ENCODE results near the gene SLC5A10.
"Not testable (repeated sequence)": the region's sequence is repeated elsewhere in the genome, so short reads cannot be mapped to it uniquely, and the experiment has no call there.

DNA sequence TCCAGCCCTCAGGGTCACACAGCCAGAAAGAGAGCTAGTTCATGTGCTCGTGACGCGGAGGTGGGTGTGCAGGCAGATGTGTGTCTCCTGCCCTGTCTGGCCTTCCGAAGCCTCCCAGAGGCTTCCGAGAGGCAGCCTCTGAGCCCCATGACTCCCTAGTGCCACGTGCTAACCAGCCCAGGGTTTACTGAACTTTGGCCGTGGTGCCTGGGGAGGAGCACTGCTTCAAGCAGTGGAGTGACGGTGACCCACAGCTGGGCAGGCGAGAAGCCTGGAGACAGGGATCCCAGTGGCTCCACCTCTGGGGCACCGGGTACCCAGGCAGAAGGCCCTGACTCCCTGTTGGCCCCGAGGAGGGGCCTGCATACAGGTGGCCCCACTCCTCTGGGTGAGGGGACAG lies 76.7 kb downstream of the SLC5A10 start:
- TF ChIP-seq, protein P1, sequence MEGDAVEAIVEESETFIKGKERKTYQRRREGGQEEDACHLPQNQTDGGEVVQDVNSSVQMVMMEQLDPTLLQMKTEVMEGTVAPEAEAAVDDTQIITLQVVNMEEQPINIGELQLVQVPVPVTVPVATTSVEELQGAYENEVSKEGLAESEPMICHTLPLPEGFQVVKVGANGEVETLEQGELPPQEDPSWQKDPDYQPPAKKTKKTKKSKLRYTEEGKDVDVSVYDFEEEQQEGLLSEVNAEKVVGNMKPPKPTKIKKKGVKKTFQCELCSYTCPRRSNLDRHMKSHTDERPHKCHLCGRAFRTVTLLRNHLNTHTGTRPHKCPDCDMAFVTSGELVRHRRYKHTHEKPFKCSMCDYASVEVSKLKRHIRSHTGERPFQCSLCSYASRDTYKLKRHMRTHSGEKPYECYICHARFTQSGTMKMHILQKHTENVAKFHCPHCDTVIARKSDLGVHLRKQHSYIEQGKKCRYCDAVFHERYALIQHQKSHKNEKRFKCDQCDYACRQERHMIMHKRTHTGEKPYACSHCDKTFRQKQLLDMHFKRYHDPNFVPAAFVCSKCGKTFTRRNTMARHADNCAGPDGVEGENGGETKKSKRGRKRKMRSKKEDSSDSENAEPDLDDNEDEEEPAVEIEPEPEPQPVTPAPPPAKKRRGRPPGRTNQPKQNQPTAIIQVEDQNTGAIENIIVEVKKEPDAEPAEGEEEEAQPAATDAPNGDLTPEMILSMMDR (conservative IDR thresholded peaks at IDR 0.05), result not testable (repeated sequence)
- not testable (repeated sequence) for TF ChIP-seq ZFX (IDR thresholded peaks at IDR 0.05)

All from C4-2B (cell line).